ENCODE measurements around the gene RNF217. TPM values are rescaled to one million over a fixed set of nuclear protein-coding genes. Genes with fewer than 3 reads are reported as not detected.

RNF217 gene
- total and polyA plus RNA-seq, 2 of the 8 experiments (the other 6 are each of a cell fraction or from before 2014, with no cell fraction given), result 2.0 to 8.9 TPM

DNA sequence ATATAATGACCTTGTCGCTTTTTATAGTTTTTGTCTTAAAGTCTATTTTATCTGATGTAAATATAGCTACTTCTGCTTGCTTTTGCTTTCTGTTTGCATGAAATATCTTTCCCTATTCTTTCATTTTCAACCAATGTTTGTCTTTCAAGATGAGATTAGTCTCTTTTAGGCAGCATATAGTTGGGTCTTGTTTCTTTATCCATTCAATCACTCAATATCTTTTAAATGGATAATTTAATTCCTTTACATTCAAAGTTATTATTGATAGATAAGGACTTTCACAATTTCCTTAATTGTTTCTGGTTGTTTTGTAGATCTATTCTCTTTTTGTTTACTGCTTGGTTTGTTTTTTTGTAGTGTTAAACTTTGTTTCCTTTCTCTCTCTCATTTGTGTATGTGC, 147.8 kb downstream of the RNF217 start:
- CTCF ChIA-PET (ENCODE audit: partially characterized antibody), result interaction anchor here (0.6 to 1.1 kb wide), 2 partner anchors 239 to 885 kb away, joined by 3 read pairs; no protein-coding TSS in a partner anchor
- no peak for FAIRE-seq

More for the DNA sequence above, 147.8 kb downstream of the RNF217 start:
- no peak overlapping the region for H3K14ac ChIP-seq (ENCODE audit: insufficient read length)
- POLR2A ChIA-PET (ENCODE audit: partially characterized antibody), result no interaction called here
- H3K4me3 ChIP-seq (ENCODE audit: extremely low read depth in 1 of 4, insufficient read depth in 2 of 4, low read depth in 3 of 4, low read length in 4 of 4), result no peak overlapping the region
- no peak overlapping the region for H2AFZ ChIP-seq (ENCODE audit: low read length)
- no peak overlapping the region for H4K5ac ChIP-seq (ENCODE audit: insufficient read length, low read depth, low read length)
- no peak overlapping the region for H4K8ac ChIP-seq (ENCODE audit: extremely low read depth, insufficient read depth, low read length)
- no peak overlapping the region for H2BK5ac ChIP-seq (ENCODE audit: low read depth, low read length)
- no peak overlapping the region for H2BK15ac ChIP-seq (ENCODE audit: low read length)
- H3K9ac ChIP-seq (replicated peaks in 1 of 4; ENCODE audit: extremely low read depth in 1 of 4, low read depth in 3 of 4, low read length in 3 of 4), result no peak overlapping the region
- H2BK12ac ChIP-seq (ENCODE audit: low read depth, low read length), result no peak overlapping the region
- H3K4me1 ChIP-seq (replicated peaks in 1 of 4; ENCODE audit: control insufficient read depth in 3 of 4, insufficient read depth in 4 of 4, low read length in 3 of 4), result no peaks in the 10 kb centered on the region
- no peaks in the 10 kb centered on the region for H3K36me3 ChIP-seq (ENCODE audit: control insufficient read depth in 2 of 4, insufficient read depth in 4 of 4, low read length in 3 of 4)
- TF ChIP-seq JUND (IDR thresholded peaks at IDR 0.05; ENCODE audit: low read length), result no peak
- no peak for TF ChIP-seq ZNF274 (IDR thresholded peaks at IDR 0.05; ENCODE audit: borderline replicate concordance, extremely low read depth, low read length)
- TF ChIP-seq, protein P1, sequence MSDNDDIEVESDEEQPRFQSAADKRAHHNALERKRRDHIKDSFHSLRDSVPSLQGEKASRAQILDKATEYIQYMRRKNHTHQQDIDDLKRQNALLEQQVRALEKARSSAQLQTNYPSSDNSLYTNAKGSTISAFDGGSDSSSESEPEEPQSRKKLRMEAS (IDR thresholded peaks at IDR 0.05), result no peak
- TF ChIP-seq JUN (IDR thresholded peaks at IDR 0.05; ENCODE audit: low read depth, low read length), result no peak
- no peak overlapping the region for H4K91ac ChIP-seq (replicated peaks; ENCODE audit: insufficient read length, low read length)
- no peak overlapping the region for H2AK5ac ChIP-seq (ENCODE audit: low read depth, low read length)
- H3K9me3 ChIP-seq (ENCODE audit: insufficient read depth in 2 of 2, low read depth in 1 of 2, low read length in 1 of 2), result peaks cover 5 to 6% of the 10 kb centered on the region in 2 experiments; a peak in 2 of 4 replicates
- WGBS, 2 experiments (ENCODE audit: extremely low coverage in 1 of 2, insufficient coverage in 1 of 2, insufficient read length in 1 of 2, insufficient replicate concordance in 2 of 2, low coverage in 1 of 2, low lambda C conversion rate in 2 of 2, missing lambda C conversion rate in 1 of 2), result 92% methylated on average over 1 of the region's 1 CpG; no CpG with 5 or more reads in 1 of the 2 experiments
- no peak overlapping the region for H3K56ac ChIP-seq (replicated peaks; ENCODE audit: insufficient read length, low read depth, low read length)
- no peaks in the 10 kb centered on the region for H3K27me3 ChIP-seq (replicated peaks in 1 of 4; ENCODE audit: control insufficient read depth in 3 of 4, extremely low read depth in 1 of 4, insufficient read depth in 3 of 4, low read length in 3 of 4)
- H3K79me1 ChIP-seq (ENCODE audit: low read depth, low read length), result no peaks in the 10 kb centered on the region
- no peaks in the 10 kb centered on the region for H3K23me2 ChIP-seq (ENCODE audit: low read depth, low read length)
- no peak overlapping the region for H3K4me2 ChIP-seq (ENCODE audit: insufficient read depth in 1 of 2, low read depth in 2 of 2, low read length in 2 of 2)
- no peaks in the 10 kb centered on the region for H3K79me2 ChIP-seq (ENCODE audit: control insufficient read depth in 1 of 2, insufficient read depth in 2 of 2, low read length in 2 of 2)
- DNase-seq (ENCODE audit: low read depth in 1 of 2, low spot score in 2 of 2), result no peak
- no peak overlapping the region for H3K4ac ChIP-seq (replicated peaks; ENCODE audit: insufficient read length, low read depth, low read length)
- no peak overlapping the region for H3K18ac ChIP-seq (ENCODE audit: extremely low read depth, low read length)
- no peak overlapping the region for H3K23ac ChIP-seq (ENCODE audit: insufficient read length)
- no peak overlapping the region for H3K27ac ChIP-seq (ENCODE audit: low read depth, low read length)
- H2BK120ac ChIP-seq (replicated peaks; ENCODE audit: low read depth, low read length), result no peak overlapping the region
- H4K20me1 ChIP-seq (replicated peaks in 1 of 2; ENCODE audit: control insufficient read depth in 1 of 2, insufficient read depth in 2 of 2, low read length in 2 of 2), result no peaks in the 10 kb centered on the region
- no peak overlapping the region for H2BK20ac ChIP-seq (ENCODE audit: low read length)

All from H1 (cell line).